Right forelimb (tissue), 1 donor: ENCODE measurements around the gene ATP1A1.

Experiments used
- DNase-seq: peaks from one replicate; pipeline ENCODE4 v3.0.0-alpha.2; 2018

Gene ATP1A1

DNA sequence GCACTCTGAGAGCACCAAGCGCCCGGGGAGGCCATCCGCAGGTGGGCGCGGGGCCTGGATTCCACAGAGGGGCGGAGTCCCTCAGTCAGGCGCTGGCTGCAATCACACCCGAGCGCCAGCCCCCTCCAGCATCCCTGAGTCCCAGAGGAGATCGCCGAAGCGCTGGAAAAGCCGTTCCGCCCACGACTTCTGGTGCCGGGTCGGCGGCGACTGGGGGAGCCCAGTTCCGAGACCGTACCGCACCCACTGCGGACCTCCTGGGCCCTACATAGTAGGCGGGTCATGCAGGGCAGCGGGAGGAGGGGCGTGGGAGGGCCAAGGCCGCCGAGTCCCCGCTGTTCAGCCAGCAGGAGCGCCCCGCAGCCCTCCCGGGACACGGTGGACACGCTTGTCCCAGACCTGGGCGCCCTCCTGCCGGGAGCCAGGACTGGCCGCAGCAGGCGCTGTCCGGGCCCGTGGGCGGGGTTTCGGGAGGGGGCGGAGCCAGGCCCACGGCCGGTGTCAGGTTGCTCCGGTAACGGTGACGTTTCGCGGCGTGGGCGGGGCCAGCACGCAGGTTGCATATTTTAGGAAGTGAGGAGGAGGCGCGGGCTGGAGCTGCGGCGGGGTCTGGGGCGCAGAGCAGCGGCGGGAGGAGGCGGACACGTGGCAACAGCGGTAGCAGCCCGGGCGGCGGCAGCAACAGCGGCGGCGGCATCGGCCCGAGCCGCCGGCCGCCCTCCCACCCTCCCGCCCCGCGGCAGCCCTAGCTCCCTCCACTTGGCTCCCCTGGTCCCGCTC, at the start of gene ATP1A1:
Gene ATP1A1 (plus strand): TSS at position 594 of the 780 bp plus-strand sequence. CDS start 268 bp downstream, outside the sequence.
- peak; percentile 96 for DNase-seq

DNA sequence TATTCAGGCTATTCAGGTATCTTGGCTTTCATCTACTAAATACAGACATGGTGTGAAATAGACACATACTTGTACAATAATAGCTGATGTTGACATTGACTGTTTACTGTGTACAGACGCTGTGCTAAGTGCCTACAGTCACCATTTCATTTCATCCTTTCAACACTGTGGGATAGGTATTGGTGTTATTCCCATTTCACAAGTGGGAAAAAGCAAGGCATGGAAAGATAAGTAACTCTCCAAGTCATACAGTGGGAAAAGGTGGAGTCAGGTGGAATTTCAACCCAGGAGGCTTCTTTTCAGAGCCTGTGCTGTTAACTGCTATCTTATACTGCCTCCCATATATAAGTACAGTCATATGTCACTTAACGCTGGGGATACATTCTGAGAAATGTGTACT, 49.6 kb upstream of the ATP1A1 start:
- DNase-seq, result no peak

DNA sequence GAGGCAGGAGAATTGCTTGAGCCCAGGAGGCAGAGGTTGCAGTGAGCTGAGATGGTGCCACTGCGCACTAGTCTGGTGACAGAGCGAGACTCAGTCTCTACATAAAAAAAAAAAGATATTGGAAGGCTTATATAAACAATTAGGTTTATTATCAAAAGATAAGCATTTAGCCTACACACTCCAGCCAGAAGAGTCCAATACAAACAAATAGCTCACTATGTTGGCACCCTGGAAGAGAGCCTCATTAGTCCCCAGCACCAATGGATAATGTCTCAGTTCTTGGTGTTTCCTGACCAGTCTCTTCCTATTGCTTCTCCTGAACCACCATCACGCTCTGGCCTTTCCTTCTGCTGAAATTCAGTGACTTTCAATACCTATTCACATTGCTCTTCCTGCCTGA, 48.6 kb upstream of the ATP1A1 start:
- DNase-seq, result no peak

DNA sequence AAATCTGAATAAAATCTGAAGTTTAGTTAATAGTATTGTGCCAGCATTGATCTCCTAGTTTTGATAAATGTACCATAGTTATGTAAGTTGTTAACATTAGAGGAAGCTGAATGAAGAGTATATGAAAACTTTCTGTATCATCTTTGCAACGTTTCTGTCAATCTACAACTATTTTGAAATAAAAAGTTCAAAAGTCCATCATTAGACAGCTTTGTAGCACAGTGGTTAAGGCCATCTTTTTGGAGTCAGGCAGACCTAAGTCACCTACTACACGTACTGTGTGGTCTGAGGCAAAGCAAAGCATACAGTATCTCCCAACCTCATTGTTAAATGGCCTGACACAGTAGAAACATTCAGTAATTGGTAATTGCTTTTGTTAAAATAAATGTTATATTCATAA, 47.9 kb upstream of the ATP1A1 start:
- no peak for DNase-seq

DNA sequence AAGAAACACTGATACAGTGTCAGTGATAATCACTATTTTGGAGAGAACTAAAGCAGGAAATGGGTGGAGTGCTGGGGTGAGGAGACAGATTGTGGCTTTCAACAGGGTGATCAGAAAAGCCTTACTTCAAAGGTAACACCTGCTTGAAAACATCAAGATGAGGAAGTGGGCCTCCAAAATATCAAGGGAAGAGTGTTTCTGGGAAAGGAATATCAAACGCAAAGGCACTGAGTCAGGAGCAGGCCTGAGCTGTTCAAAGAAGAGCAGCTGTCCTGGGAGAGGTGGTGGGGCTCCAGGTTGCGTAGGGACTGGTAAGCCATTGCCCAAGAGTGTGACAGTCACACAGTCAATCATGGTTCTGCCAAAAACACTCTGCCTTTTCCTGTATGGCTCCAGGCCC, 47.1 kb upstream of the ATP1A1 start:
- no peak for DNase-seq

DNA sequence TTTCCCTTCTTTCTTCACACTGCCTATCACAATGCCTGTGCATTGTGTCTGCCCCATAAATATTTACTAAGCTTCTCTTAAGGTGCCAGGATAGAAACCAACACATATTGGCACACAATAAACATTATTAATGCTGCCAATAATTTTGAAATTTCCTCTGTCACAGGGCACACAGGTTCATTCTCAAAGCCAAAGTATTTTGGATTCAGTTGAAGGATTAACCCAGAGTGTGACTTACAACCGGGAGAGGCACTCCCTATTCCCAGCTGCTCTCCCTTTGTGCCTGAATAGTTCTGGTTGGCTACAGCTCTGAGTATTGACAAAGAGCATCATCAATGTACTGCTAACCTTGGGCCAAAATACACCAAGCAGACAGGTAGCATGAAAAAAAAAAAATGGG, 46.6 kb upstream of the ATP1A1 start:
- DNase-seq, result no peak

DNA sequence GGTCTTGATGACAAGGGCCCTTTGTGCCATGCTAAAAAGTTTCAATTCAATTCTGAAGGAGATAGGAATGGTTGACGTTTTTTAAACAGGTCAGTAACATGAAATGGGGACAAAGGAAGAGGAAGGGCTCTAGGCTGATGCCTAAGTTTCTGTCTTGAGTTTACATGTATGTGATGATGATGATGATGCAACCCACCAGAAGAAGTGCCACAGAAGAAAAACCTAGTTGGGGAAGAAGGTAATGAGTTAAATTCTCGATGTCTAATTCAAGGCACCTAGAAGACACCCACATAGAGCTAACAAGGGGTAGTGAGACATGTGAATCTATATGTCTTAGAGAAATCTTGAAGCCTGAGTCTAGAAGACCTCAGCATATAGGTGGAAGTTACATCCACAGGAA, 44.4 kb upstream of the ATP1A1 start:
- DNase-seq, result no peak

DNA sequence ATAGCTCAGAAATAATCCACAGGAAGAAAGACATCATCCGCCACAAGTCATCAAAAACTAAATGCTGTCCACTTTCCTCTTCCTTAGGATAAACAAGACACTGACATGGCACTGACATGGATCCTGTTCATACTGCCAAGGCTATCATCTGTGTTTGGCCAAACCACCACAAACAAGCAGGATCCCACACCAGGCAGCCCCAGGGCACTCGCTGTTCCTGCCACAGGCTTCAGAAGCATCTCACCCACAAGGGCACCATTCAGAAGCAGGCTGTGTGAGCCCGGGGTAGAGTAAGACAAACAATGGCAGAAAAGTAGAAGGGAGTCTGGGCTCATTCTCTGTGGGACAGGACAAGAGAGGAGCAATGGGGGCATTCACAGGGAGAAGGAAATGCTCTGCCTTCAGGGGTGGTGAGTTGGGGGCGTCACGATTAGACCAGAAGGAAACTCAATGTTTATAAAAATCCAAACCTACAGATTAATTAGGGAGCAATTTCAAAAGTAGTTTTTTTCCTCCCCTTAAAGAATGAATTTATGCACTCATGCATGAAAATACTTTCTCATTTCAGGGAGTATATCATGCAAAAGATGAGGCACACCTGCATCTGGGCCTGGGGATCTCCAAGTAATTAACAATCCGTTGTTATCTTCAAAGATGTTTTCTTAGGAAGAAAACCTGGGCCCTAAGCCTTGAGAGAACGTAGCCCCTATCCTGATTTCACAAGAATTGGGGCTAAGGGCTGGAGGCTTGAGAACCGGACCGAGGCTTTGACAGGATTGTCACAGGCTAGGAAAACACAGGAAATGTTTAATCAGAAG, 43.3 kb upstream of the ATP1A1 start:
- DNase-seq, result no peak

DNA sequence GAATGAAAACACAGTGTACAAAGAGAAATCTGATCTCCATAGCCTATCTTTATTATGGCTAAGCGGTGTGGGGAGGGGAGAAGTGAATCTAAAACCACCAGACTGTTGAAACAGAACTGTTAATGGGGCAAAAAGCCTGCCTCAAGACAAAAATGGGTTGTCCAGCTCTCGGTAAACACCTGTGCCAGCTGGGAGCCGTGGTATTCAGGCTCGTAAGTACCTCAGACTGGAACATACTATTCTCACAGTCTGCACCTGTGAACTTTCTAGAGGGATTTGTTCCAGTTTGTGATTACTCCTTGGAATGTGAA, 42.7 kb upstream of the ATP1A1 start:
- no peak for DNase-seq

DNA sequence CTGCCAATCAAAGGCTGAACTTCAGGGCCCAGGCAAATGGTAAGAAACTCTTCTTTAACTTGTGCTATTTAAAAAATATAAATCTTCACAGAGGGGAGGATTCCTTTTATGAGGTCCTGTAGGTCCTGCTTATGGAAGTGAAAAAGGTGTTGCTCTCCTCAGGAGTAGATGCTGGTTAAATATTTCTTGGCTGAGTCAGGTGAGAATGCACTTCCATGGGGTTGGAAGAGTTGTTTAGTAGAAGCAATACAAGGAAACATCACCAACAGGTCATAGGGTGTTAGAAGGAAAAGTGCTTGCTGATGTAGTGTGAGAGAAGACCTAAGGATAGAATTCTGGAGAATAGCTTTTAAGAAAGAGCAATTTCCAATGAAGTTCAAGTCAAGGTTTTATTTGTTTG, 42.2 kb upstream of the ATP1A1 start:
- DNase-seq, result no peak

DNA sequence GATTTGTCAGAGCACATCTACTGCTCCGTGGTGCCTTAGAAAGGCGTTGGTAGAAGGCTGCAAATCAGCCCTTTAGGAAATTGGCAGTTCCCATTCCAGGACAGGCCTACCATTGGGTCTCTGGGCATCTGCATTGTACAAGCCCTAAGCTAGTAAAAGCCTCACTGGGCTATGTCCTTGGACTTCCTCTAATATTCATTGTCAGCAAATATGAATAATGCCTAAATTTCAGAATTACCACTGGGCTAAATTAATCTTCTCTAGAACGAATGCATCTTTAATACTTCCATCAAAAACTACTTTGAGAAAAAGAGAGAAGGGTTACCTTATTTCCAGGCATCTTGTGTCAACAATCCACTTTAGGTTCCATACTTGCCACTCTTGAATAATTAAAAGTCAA, 41.5 kb upstream of the ATP1A1 start:
- no peak for DNase-seq

DNA sequence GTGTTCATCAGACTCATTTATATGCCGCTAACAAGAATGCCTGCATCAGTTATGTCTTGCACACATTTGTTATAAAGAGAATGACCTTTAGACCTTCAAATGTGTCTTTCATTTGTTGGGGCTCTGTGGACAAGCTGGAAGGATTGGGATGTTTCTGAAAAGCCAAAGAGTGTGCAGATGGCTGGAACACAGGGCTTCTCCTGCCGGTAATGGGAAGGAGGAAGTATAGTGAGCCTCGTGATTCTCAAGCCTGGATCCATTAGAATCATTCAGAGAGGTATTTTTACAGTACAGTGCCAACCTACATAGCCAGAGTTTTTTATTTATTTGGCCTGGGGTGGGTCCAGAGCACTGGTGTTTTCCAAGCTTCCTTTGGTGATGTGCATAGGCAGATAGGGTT, 40.6 kb upstream of the ATP1A1 start:
- no peak for DNase-seq

DNA sequence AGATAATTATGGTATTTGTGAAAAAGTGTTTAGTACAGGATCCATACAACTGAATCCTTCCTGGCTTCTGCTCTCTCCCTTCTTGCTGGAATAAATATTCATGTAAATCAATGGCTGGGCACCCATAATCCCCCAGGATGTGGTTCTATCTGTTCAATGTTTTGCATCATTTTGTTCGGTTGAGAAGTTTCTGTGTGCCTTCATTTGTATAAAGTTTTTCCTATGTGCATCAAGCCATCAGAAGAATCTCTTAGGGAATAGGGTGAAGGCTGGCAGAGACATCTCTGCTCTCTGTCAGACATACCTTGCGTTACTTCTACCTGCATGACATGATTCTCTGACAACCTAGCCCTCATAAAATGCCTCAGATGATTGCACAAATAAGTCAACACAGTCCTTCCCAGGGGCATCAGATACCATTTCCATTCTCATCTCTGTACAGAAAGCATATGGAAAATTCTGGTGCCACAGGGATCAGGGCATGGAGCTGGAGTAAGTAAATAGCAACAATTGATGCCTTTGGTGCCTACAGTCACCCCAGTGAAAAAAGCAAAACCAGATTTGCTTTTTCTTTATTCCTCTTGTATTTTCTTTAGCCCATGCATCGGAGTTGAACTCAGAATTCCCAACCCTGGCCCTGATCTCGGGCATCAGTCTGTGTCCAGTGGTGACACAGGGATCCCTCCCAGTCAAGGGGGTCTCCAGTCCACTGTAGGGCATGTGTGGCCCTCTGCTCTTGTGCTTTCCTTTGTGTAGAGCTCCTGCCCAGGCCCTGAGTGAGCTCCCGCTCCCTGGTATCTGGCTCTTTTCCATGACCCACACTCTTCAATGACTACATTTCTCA, 39.7 kb upstream of the ATP1A1 start:
- DNase-seq, result no peak

DNA sequence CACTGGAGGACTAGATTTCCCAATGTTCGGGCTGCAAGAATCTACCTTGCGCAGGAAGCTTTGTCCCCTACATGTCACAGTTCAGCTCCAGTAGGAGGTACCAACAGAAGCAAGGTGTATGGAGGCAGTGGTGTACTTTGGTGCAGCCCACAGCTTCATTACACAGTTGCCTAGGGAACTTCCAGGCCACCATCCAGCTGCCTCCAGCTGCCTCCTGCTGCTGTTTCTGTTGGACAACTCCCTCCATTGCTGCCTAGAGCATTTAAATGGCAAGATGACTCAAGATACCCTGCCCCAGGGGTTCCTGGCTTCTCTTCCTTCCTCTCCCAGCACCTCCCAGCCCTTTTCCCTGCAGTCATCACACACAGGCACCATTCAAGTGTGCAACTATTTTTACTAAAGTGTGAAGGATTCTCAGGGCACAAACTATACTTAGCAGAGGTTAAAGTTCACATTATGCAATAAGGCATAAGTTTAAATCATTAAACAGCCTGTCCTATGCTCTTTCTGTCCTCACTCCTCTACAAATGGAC, 39.0 kb upstream of the ATP1A1 start:
- DNase-seq, result no peak

DNA sequence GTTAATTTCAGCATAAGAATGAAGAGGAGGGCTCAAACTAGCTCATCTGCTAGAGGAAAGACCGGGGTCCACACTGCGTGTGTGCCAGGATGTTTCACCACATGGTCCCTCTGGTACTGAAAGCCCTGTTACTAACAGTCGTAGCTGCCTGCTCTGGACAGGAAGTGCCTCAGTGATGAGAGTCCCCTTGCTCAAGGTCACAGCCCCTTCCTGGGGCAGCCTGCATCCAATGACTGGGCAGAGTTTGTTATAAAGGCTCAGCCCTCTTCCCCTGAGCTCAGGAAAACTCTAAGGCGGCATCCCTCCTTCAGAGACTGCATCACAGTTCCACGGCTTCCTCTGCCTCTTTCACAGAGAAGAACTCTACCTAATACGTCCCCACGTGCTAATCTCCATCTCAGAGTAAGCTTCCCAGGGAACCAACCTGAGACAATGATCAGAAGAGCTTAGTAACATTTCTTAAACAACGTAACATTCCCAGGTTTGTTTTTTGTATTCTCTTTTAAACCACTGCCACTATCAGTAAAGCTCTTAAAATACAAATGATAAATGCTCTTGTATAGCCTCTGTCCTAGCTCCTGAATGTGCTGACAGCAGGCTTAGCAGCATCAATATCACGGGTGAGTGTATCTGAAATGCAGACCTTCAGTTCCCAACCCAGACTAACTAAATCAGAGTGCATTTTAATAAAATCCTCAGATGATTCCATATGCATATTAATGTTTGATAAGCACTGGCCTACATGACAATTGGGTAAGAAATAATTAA, 38.0 kb upstream of the ATP1A1 start:
- DNase-seq, result no peak

DNA sequence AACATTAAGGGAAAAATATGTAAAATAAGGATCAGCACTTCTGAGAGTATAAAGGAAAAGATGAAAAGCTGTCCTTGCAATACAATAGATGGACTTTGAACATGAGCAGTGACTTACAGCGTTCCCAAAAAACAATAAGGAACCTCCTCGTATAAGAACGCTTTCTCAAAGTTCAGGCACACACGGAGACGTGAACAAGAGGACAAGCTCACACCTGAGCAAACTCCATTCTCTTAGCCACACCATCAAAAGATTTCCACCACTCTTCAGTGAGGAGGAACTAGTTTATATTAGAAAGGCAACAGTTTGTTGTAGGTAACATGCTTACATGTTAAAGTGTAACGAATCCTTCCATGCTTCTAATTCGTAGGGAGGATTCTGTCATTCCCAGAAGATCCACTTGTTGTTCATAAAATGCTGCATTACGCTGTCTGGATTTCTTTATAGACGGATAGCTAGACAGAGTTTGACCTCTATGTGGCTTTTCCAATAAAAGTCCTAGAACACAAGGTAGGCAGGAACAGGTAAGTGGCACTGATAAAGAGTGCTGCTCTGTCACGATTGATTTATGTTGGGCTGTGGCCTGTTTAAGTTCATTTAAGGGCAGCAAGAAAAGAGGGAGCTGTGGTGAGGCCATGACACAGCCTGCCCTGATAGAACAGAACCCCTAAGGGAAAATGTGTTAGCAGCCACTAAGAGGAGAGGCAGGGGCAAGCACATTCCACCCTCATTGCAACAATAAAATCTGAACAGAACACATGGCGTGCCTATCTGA, 37.0 kb upstream of the ATP1A1 start:
- no peak for DNase-seq

DNA sequence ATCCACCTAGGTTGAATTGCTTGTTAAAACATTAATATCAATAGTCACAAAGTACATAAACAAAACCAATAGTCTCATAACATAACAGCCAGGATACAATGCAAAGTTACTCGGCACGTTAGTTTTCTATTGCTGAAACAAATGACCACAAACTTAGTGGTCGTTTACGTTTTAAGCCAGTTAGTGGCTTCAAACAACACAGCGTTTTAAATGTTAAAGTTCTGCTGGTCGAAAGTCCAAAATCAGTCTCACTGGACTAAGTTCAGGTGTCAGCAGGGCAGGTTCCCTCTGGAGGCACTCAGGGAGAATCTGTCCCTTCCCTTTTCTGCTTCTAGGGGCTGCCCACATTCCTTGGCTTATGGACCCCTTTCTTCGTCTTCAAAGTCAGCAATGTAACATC, 35.6 kb upstream of the ATP1A1 start:
- no peak for DNase-seq

DNA sequence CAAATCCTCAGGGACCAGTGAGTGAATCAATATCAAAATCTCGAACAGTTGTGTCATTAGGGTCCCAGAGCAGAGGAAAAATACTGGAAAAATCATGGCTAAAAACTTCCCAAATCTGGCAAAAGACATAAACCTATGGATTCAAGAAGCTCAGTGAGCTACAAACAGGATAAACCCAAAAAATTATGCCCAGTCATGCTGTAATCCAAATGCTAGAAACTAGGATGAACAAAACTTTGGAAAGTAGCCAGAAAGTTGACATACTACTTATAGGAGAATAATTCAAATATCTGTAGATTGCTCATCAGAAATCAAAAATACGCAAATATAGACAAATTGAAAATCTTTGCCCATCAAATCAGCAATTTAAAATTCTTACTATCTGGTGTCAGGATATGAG, 34.6 kb upstream of the ATP1A1 start:
- DNase-seq, result no peak

DNA sequence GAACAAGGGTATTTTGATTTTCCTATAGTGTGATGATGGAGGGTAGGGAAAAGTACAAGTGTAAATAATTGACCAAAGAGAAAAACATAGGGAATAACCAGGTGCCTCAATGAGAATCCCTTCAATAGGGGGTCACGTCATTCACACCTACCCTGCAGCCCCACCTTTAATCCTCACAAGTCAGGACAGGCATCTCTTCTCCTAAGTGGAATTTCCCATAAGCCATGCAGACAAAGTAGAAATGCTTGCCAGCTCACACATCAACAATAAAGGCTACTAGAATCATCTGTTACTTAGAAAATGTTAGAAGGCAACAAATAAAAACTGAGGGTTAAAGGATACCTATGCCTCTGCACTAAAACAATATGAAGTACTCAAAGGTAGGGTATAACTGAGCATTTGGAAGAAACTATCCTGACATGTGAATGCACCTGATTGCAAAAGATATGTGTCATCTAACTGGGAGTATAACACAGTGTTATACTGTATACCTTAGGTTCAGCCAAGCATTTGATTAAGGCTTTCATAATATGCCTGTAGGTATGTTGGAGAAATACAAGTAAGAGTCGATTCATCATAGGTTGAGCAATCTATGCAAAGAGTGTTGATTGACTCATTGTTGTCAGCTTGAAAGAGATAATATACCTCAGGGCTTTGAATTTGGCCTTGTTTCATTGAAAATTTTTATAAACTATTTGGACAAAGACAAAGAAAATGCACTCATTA, 32.4 kb upstream of the ATP1A1 start:
- DNase-seq, result no peak

DNA sequence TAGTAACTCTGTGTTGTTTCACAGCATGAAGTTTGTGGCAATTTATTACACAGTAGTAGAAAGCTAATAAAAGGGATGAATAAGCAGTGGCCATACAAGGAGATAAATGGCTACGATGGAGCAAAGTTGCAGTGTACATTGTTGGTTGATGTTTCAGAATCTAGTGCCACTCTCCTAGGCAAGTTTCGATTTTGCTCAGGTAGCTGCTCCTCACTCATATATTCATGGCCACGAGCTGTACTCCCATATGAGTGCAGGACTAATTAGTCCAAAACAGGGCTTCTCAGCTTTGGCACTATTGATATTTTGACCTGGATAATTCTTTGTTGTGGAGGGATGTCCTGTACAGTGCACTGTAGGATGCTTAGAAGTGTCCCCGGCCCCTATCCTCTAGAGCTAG, 30.0 kb upstream of the ATP1A1 start:
- DNase-seq, result no peak

DNA sequence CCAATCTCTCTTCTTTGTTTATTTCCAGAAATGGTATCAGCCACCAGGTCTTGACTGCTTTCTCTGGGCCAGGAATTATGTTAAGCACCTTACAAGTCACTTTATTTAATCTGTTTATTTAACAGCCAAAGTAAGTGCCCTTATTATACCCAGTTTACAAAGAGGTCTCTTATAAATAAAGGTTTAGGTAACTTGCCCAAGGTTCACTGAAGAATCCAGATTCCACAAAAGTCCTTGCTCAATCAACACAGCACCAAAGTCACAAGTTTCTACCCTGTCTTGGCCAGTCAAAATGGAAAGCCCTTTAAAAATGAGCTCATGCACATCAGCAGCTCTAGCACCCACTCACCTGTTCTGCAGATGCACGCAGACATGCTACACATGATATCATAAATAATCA, 28.0 kb upstream of the ATP1A1 start:
- DNase-seq, result no peak
